IPS-11a (cell line): ENCODE data around the gene SYCE1L.
"Not testable (repeated sequence)": the region's sequence is repeated elsewhere in the genome, so short reads cannot be mapped to it uniquely, and the experiment has no call there.

Experiments
- H3K4me3 ChIP-seq: one replicate; pipeline ENCODE4 v1.5.1; 2013; ENCODE audit warnings: low read depth, low read length, control low read depth

The SYCE1L gene

GRCh38 chr16:77197747-77198146 lies 1.5 kb upstream of the SYCE1L start:
- no peak overlapping the region for H3K4me3 ChIP-seq

DNA sequence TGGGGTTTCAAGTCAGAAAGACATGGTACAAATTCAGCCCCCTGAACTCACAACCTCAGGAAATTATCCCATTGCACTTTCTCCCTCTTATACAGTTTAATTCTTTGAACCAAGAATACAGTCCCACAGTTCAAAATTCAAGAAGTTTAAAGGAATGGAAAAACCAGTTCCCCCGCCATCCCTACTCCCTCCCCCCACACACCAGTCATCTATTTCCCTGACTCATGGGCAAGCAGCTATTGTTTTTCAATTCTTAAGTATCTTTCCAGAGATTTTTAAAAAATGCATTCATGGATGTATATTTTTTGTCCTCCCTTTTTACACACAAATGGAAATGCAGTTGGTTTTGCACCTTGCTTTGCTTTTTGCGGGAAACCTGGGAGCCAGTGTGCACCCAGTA lies 7.3 kb downstream of the SYCE1L start:
- no peak overlapping the region for H3K4me3 ChIP-seq

DNA sequence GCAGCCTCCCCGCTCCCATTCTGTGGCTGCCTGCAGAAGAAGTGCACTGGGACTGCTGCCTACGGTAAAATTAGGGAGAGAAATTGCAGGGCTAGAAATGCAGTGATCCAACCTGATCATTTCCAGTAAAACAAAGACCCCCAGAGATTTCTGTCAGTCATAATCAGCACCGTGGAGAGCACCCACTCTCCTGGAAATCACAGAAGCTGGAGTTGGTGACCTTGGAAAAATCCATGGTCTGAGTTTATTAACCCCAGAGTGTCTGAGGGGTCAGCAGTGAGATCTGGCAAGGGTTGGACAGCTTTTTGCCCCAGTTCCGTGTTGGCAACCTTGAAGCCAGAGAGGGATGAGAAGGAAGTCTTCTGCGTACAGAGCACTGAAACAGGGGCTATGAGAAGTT lies 7.8 kb downstream of the SYCE1L start:
- H3K4me3 ChIP-seq = no peak overlapping the region

DNA sequence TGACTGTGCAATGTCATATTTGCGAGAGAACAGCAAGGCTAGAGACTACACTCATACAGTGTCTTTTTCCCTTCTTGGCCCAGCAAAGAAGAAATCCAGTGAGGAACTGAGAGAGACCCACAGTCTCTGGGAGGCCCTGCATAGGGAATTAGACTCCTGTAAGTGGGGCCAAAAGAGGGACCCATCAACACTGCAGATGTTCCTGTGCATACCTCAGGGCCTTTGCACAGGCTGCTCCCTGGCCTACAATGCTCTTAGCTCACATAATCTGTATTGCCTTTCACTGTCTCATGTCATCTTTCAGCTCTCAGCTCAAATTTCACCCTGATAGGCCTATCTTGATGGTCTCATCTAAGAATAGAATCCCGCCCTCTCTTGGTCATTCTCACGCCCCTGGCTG lies 9.2 kb downstream of the SYCE1L start:
- H3K4me3 ChIP-seq = no peak overlapping the region

DNA sequence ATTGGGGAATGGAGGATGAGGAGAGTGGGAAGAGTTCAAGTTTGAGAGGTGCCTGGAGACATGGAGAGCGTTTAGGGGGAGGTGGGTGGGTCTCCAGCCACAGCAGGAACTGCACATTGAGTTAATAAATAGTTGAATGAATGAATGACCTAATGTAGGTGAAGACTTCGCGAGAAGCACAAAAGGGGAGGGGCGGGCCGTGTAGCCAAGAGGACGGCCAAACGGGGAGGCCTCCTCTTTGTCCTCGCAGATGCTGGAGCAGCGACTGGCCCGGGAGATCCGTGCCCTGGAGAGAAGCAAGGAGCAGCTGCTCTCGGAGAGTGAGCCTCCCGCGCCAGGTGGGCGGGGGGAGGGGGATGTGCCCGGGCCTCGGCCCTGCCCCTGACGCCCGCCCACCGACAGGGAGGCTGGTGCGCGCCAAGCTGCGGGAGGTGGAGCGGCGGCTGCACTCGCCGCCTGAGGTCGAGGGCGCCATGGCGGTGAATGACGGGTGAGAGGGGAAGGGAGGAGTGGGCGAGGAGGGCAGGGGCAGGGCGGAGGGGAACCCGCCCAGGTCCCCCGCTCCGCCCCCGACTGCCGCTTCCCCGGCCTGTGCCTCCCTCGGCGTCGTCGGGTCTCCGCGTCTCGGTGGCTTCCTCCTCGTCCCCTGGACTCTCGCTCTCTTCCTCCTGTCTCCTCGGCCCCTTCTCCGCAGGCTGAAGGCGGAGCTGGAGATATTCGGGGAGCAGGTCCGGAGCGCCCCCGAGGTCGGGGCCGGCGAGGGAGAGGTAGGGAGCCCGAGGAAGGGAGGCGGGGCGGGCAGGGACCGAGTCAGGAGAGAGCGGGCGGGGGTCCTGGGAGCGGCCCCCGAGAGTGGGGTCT lies 12.9 kb downstream of the SYCE1L start:
- H3K4me3 ChIP-seq = peak overlapping the region; percentile 65

DNA sequence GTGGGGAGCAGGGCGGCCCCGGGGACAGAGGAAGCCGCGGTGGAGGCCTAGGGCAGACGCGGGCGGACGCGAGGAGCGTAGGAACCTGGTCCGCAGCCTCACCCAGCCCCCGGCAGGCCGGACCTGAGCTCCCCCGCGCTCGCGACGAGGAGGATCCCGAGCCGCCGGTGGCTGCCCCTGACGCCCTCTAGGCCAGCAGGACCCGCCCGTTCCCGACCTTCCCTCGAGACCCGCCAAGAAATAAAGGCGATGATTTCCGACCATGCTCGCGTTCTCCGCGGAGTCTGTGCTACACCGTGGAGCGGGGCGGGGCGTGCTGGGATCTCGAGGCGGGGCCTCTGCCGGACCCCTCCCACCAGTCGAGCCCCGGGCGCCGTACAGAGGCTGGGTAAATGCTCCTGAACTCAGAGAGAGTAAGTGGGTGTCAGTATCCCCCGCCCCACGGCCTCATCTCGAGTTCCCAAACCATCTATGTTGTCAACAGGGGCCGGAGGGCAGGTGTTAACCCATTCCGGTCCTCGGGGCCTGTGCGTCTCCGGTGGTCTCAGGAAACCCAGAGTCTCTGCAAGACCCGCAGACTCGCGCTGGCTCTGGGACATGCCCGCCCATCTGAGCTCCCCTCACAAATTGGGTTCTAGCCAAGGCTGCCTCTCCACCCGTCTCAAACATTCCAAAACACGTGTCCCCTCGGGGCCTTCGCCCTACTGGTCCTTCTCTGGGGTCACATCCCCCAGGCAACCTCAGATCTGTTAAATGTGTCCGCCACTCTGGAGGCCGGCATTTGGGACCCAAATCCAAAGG lies 13.7 kb downstream of the SYCE1L start:
- H3K4me3 ChIP-seq = peak overlapping the region; percentile 65

DNA sequence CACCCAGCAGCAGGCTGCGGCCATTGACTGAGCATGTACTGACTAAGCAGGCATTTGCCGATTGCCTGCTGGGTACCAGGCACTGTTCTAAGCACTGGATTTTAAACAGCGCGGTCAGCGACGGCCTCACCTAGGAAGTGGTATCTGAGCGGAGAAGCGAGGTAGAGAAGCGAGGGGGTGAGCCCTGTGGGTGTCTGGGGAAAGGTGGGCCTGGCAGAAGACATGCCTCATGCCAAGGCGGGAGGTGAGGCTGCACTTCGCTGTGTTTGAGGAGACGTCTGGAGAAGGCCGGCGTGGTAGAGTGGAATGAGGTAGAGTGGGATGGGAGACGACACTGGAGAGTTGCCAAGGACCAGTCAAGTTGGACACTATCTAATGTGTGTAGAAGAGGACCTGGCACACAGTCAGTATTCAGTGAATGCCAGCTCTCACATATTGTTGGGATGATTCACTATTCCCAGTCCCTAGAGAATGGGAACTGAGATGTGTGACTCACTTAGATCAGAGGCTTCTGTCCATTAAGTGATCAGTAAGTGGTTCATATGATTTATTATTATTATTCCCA lies 14.4 kb downstream of the SYCE1L start:
- no peak overlapping the region for H3K4me3 ChIP-seq

- H3K4me3 ChIP-seq = no peak overlapping the region
Observed at GRCh38 chr16:77214411-77215138, 15.4 kb downstream of the SYCE1L start.

- H3K4me3 ChIP-seq = no peak overlapping the region
Observed at GRCh38 chr16:77219437-77219836, 20.2 kb downstream of the SYCE1L start.

- no peak overlapping the region for H3K4me3 ChIP-seq
Observed at GRCh38 chr16:77220427-77220826, 21.2 kb downstream of the SYCE1L start.

DNA sequence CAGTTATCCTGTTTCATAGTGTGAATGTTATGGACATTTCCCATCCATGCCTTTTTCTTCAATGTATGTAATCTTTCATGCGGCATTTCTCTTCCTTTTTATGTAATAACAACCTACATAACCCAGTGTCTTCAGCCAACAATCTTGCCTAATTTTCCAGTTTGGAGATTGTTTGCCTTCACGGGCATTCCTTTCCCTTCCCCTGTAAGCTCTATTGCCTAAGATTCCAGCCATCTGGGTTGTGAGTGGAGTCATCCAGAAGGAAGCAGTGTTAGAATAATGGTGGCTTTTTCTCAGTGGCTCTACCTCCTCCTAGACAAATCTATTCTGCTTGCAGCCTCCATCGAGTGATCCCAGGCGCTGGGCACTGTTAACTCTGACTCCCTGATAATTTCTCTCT lies 22.3 kb downstream of the SYCE1L start:
- H3K4me3 ChIP-seq = no peak overlapping the region

DNA sequence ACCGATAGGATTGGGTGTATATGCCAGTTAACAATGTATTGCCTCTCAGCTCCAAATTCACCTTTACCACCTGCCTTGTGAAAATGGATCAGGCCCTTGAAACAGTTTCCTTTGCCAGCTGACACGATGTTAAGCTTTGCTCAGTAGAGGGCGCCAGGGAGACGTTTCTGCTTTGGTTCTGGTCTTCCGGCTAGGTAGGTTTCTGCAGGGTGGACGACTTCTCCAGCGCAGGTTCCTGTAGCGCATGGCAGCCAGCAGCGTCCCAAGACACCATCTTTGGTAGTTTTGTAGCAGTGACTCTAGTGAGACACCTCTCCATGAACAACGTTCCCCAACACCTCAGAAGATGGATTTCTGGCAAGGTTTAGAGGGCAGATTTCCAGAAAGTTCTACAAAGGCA lies 24.0 kb downstream of the SYCE1L start:
- H3K4me3 ChIP-seq = no peak overlapping the region

GRCh38 chr16:77225182-77225581 lies 26.0 kb downstream of the SYCE1L start:
- H3K4me3 ChIP-seq = no peak overlapping the region

- H3K4me3 ChIP-seq = no peak overlapping the region
Observed at GRCh38 chr16:77227745-77228144, 28.5 kb downstream of the SYCE1L start.

DNA sequence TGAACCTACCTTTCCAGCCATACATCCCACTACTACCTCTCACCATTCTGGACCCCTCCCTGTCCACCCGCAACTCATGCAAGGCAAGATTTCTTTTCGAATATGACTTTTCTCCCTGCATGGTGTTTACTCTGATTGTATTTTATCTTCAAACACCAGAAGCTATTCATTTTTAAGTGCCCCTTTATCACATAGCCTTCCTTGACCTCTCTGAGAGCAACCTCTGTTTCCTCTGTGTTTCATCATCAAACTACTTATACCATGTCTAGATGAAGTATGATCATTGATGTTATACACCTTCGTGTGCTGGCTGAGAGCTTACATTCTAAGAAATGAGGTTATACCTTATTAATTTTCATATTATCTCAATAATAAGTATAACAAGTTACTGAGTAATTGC lies 31.8 kb downstream of the SYCE1L start:
- H3K4me3 ChIP-seq = no peak overlapping the region

DNA sequence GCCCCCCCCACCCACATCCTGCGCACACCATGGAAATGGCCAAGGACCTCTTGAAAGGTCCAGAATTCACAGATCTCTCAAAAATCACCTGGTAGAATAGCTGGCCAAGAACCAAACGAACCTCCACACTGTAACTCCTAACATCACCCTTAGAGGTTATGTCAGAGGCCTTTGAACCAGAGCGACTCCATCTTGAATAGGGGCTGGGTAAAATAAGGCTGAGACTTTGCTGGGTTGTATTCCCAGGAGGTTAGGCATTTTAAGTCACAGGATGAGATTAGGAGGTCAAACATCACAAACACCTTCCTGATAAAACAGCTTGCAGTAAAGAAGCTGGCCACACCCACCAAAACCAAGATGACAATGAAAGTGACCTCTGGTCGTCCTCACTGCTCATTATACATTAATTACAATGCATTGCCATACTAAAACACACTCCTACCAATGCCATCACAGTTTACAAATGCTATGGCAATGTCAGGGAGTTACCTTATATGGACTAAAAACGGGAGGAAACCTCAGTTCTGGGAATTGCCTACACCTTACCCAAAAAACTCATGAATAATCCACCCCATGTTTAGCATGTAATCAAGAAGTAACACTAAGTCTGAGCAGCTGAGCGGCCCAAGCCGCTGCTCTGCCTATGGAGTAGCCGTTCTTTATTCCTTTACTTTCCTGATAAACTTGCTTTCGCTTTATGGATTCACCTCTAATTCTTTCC lies 34.8 kb downstream of the SYCE1L start:
- H3K4me3 ChIP-seq = no peak overlapping the region

DNA sequence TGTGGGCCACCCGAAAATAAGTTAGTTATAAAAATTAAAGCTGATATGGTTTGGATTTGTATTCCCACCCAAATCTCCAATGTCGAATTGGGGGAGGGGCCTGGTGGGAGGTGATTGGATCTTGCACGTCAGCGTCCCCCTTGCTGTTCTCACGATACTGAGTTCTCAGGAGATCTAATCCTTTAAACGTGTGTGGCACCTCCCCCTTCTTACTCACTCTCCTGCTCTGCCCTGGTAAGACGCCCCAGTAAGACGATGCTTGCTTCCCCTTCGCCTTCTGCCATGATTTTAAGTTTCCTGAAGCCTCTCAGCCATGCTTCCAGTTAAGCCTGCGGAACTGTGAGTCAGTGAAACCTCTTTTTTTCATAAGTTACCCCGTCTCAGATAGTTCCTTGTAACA lies 35.4 kb downstream of the SYCE1L start:
- no peak overlapping the region for H3K4me3 ChIP-seq

DNA sequence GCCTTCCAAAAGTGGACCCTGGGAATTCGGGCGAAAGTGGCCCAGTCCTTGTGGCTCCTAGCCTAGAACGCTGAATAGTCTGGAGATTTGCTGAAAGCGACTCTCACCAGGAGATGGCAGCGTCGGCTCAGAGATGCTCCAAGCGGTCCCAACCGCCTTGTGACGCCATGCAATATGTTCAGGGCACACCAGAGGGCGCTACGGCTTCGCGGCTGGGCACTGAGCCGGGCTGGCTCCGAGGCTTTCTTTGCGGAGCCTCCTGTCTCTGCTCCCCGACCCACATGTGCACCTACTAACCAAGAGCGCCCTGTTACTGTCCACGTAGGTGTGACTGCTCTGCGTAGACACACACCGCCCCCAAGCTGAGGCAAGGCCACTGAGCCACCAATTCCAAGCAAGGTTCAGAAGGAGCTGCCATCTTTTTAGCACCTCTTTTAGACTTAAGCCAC lies 36.9 kb downstream of the SYCE1L start:
- H3K4me3 ChIP-seq = no peak overlapping the region

GRCh38 chr16:77238593-77238992 lies 39.4 kb downstream of the SYCE1L start:
- H3K4me3 ChIP-seq = no peak overlapping the region

DNA sequence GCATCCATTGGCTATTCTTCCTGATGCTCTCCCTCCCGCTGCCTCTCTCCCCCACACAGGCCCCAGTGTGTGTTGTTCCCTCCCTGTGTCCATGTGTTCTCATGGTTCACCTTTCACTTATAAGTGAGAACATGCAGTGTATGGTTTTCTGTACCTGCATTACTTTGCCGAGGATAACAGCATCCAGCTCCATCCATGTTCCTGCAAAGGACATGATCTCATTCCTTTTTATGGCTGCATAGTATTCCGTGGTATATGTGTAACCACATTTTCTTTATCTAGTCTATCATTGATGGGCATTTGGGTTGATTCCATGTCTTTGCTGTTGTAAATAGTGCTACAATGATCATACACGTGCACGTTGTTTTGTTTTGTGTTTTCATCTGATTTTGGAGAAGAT lies 43.3 kb downstream of the SYCE1L start:
- H3K4me3 ChIP-seq = not testable (repeated sequence)
